Measurements from ENCODE around the gene TMEM19.

Gene TMEM19

DNA sequence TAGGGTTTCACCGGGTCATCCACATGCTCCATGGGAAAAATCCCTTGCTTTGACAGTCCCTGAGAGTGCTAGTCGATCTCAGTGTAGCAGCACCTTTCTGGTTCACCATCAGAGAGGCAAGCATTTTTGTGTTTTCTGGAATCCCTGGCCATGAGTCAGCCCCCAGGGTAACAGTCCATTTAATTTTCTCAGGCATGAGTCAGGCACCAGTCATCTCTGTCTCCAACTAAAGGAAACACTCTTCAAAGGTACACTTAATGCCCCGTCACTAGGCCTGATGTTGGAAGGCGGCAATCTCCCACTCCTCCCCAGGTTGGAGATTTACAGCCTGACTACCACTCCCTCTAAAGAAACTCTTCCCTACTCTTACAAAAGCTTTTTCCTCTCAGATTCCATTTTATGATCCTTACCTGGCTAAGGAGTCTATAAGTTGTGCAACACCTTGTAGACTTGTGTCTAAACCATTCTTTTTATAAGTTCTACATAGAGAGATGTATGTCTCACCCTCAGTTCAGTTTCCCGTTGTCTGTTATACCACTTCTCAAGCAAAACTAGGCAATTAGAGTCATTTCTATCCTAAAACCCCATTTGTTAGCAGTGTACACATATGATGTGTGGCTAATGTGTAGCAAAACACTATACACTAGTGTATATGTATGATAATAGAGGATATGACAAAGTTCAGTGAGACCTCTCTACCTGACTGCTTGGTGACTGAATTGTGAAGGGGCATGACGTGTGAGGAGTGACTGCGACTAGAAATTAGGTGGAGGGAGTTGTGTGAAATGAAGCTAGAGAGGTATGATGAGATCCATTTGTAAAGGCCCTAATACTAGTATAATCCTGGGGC, 24.6 kb downstream of the TMEM19 start:
- Histone ChIP-seq H3K9me2 (replicated peaks; ENCODE audit: control insufficient read depth, low read length) (no peaks in the 10 kb centered on the region; the same call in 1 of the 2 replicates), H3K27ac (ENCODE audit: low read depth, low read length) (no peak overlapping the region)

DNA sequence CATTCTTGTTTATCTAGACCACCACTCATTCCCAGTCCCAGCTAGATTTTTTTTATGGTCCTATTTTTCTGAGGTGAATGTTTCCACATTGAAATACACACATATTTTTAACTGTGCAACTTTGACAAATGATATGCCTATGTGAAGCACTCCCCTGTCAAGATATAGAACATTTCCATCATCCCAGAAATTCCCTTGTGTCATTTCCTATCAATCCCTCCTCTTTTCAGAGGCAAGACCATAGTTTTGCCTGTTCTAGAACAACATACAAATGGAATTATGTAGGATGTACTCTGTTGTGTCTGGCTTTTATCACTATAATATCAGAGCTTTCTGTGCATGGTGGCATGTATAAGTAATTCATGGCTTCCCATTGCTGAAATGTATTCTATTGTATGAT, 32.7 kb downstream of the TMEM19 start:
- Histone ChIP-seq H3F3A (ENCODE audit: control insufficient read depth, insufficient read depth) (no peaks in the 10 kb centered on the region), H3K27me3 (ENCODE audit: control insufficient read depth, low read length) (no peaks in the 10 kb centered on the region), H3K27ac (ENCODE audit: low read depth, low read length) (no peak overlapping the region), H3K4me1 (ENCODE audit: control insufficient read depth, low read length) (no peaks in the 10 kb centered on the region), H3K4me2 (ENCODE audit: low read length) (no peak overlapping the region), H3K79me2 (ENCODE audit: control insufficient read depth, low read length) (no peaks in the 10 kb centered on the region), H4K20me1 (ENCODE audit: control insufficient read depth, insufficient read depth, low read depth, low read length) (no peaks in the 10 kb centered on the region), H3K9me2 (replicated peaks; ENCODE audit: control insufficient read depth, low read length) (no peaks in the 10 kb centered on the region), H3K36me3 (ENCODE audit: control insufficient read depth, low read length) (no peaks in the 10 kb centered on the region), H3K4me3 (ENCODE audit: low read length) (no peak overlapping the region), H3K9me3 (ENCODE audit: control insufficient read depth, insufficient read depth, low read length) (peaks cover 10% of the 10 kb centered on the region)
- TF ChIP-seq EZH2phosphoT487 (IDR thresholded peaks at IDR 0.05; ENCODE audit: borderline replicate concordance, low read length) (no peak), CTCF (IDR thresholded peaks at IDR 0.05; ENCODE audit: low read depth, low read length, poor library complexity, severe bottlenecking) (no peak)

More for the DNA sequence above, 24.6 kb downstream of the TMEM19 start:
- 0 out of 2 replicates have a peak, but pooled peaks cover 4% of the 10 kb centered on the region for H3F3A ChIP-seq (ENCODE audit: control insufficient read depth, insufficient read depth)
- no peaks in the 10 kb centered on the region for H3K79me2 ChIP-seq (ENCODE audit: control insufficient read depth, low read length)
- TF ChIP-seq EZH2phosphoT487 (IDR thresholded peaks at IDR 0.05; ENCODE audit: borderline replicate concordance, low read length): no peak
- TF ChIP-seq CTCF (IDR thresholded peaks at IDR 0.05; ENCODE audit: low read depth, low read length, poor library complexity, severe bottlenecking): no peak
- peaks cover 7% of the 10 kb centered on the region; the same call in 1 of the 2 replicates for H3K36me3 ChIP-seq (ENCODE audit: control insufficient read depth, low read length)
- no peaks in the 10 kb centered on the region for H3K27me3 ChIP-seq (ENCODE audit: control insufficient read depth, low read length)
- H3K9me3 ChIP-seq (ENCODE audit: control insufficient read depth, insufficient read depth, low read length): peaks cover 17% of the 10 kb centered on the region
- no peaks in the 10 kb centered on the region for H4K20me1 ChIP-seq (ENCODE audit: control insufficient read depth, insufficient read depth, low read depth, low read length)
- H3K4me2 ChIP-seq (ENCODE audit: low read length): no peak overlapping the region
- H3K4me3 ChIP-seq (ENCODE audit: low read length): no peak overlapping the region
- peaks cover 10% of the 10 kb centered on the region for H3K4me1 ChIP-seq (ENCODE audit: control insufficient read depth, low read length)

- H3K4me3 ChIP-seq (ENCODE audit: low read length): no peak overlapping the region
- no peaks in the 10 kb centered on the region for H3F3A ChIP-seq (ENCODE audit: control insufficient read depth, insufficient read depth)
- H3K27me3 ChIP-seq (ENCODE audit: control insufficient read depth, low read length): no peaks in the 10 kb centered on the region
- H3K79me2 ChIP-seq (ENCODE audit: control insufficient read depth, low read length): no peaks in the 10 kb centered on the region
- H3K9me2 ChIP-seq (replicated peaks; ENCODE audit: control insufficient read depth, low read length): no peaks in the 10 kb centered on the region
- 0 out of 2 replicates have a peak, but pooled peaks cover under 1% of the 10 kb centered on the region for H3K9me3 ChIP-seq (ENCODE audit: control insufficient read depth, insufficient read depth, low read length)
- no peaks in the 10 kb centered on the region for H4K20me1 ChIP-seq (ENCODE audit: control insufficient read depth, insufficient read depth, low read depth, low read length)
- H3K4me1 ChIP-seq (ENCODE audit: control insufficient read depth, low read length): no peaks in the 10 kb centered on the region
- H3K4me2 ChIP-seq (ENCODE audit: low read length): no peak overlapping the region
- no peak overlapping the region for H3K27ac ChIP-seq (ENCODE audit: low read depth, low read length)
- no peaks in the 10 kb centered on the region for H3K36me3 ChIP-seq (ENCODE audit: control insufficient read depth, low read length)
- TF ChIP-seq CTCF (IDR thresholded peaks at IDR 0.05; ENCODE audit: low read depth, low read length, poor library complexity, severe bottlenecking): no peak
- no peak for TF ChIP-seq EZH2phosphoT487 (IDR thresholded peaks at IDR 0.05; ENCODE audit: borderline replicate concordance, low read length)
Observed at GRCh38 chr12:71719647-71720370, 33.9 kb downstream of the TMEM19 start.
